ENCODE results near the gene OAS1.
A peak's percentile ranks its signal among the peaks of the same experiment; 100 is the strongest.

OAS1 gene

GRCh38 chr12:112928978-112929377, 22.2 kb downstream of the OAS1 start:
- Histone ChIP-seq H3K4me3 (ENCODE audit: low read length) (no peak overlapping the region), H3K4me1 (ENCODE audit: control insufficient read depth, insufficient read depth, low read length) (peaks cover 29% of the 10 kb centered on the region), H3K27me3 (ENCODE audit: control insufficient read depth, insufficient read depth, low read length) (no peaks in the 10 kb centered on the region), H3K9me3 (ENCODE audit: control insufficient read depth, low read length) (no peaks in the 10 kb centered on the region), H3K36me3 (ENCODE audit: control insufficient read depth, insufficient read depth, low read length) (no peaks in the 10 kb centered on the region), H3K9ac (ENCODE audit: low read length) (no peak overlapping the region)

DNA sequence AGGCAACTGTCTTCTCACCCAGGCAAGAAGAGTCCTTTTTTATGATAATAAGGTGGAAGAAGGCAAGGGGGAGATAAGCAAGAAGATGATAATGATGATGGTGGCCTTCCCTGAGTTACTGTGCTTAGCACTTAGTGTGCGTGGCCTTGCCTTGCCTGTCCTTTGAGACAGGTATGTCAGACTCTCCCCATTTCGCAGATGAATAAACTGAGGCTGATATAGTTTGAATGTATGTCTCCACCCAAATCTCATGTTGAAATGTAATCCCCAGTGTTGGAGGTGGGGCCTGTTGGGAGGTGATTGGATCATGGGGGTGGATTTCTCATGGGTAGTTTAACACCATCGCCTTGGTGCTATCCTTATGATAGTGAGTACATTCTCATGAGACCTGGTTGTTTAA, 23.0 kb downstream of the OAS1 start:
- no peaks in the 10 kb centered on the region for H3K27me3 ChIP-seq (ENCODE audit: control insufficient read depth, insufficient read depth, low read length)
- no peaks in the 10 kb centered on the region for H3K9me3 ChIP-seq (ENCODE audit: control insufficient read depth, low read length)
- H3K9ac ChIP-seq (ENCODE audit: low read length) = no peak overlapping the region
- H3K4me3 ChIP-seq (ENCODE audit: low read length) = no peak overlapping the region
- peaks cover 29% of the 10 kb centered on the region for H3K4me1 ChIP-seq (ENCODE audit: control insufficient read depth, insufficient read depth, low read length)
- H3K36me3 ChIP-seq (ENCODE audit: control insufficient read depth, insufficient read depth, low read length) = no peaks in the 10 kb centered on the region

- no peaks in the 10 kb centered on the region for H3K36me3 ChIP-seq (ENCODE audit: control insufficient read depth, insufficient read depth, low read length)
- H3K9ac ChIP-seq (ENCODE audit: low read length) = no peak overlapping the region
- H3K9me3 ChIP-seq (ENCODE audit: control insufficient read depth, low read length) = no peaks in the 10 kb centered on the region
- H3K27me3 ChIP-seq (ENCODE audit: control insufficient read depth, insufficient read depth, low read length) = no peaks in the 10 kb centered on the region
- no peak overlapping the region for H3K4me3 ChIP-seq (ENCODE audit: low read length)
- peaks cover 25% of the 10 kb centered on the region for H3K4me1 ChIP-seq (ENCODE audit: control insufficient read depth, insufficient read depth, low read length)
Observed at GRCh38 chr12:112930350-112930749, 23.6 kb downstream of the OAS1 start.

DNA sequence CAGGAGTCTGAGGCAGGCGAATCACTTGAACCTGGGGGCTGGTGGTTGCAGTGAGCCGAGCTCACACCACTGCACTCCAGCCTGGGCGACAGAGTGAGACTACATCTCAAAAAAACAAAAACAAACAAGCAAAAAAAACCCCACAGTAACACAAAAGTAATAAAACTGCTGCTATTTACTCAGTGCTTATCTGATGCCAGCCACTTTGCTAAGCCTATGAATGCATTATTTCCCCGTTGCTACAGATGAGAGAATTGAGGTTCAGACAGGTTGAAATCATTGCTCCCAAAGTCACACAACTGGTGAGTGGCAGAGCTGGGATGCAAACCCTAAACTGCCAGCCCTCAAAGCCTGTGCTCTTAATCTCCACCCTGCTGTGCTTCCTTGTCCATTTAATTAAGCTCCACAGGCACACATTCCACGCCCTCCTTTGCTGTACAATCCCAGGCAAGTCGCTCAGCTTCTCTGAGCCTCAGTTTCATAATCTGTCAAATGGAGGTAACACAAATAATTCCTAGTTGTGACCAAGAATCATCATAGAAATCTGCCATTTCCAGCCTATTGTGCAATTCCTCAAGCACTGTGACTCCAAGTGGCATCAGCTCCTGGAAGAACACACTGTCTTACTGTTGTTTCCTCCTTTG, 25.8 kb downstream of the OAS1 start:
- H3K4me3 ChIP-seq (ENCODE audit: low read length) = no peak overlapping the region
- peaks cover 10% of the 10 kb centered on the region for H3K4me1 ChIP-seq (ENCODE audit: control insufficient read depth, insufficient read depth, low read length)
- H3K36me3 ChIP-seq (ENCODE audit: control insufficient read depth, insufficient read depth, low read length) = no peaks in the 10 kb centered on the region
- H3K9me3 ChIP-seq (ENCODE audit: control insufficient read depth, low read length) = no peaks in the 10 kb centered on the region
- H3K27me3 ChIP-seq (ENCODE audit: control insufficient read depth, insufficient read depth, low read length) = no peaks in the 10 kb centered on the region
- no peak overlapping the region for H3K9ac ChIP-seq (ENCODE audit: low read length)

DNA sequence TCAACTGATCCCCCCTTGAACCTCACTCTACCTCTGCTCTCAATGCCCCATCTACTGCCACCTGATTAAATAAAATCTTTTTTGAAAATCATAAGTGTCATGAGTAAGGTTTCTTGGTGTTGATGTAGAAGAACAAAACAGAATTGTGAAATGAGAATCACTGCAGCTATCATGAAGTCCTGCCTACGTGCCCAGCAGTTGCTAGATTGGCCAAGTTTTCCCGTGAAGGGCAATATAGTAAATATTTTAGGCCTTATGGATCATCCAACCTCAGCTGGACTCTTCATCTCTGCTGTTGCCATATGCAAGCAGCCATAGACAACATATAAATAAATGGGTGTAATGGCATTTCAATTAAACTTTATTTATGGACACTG, 26.4 kb downstream of the OAS1 start:
- H3K9ac ChIP-seq (ENCODE audit: low read length) = no peak overlapping the region
- peaks cover 8% of the 10 kb centered on the region for H3K4me1 ChIP-seq (ENCODE audit: control insufficient read depth, insufficient read depth, low read length)
- no peaks in the 10 kb centered on the region for H3K9me3 ChIP-seq (ENCODE audit: control insufficient read depth, low read length)
- H3K36me3 ChIP-seq (ENCODE audit: control insufficient read depth, insufficient read depth, low read length) = no peaks in the 10 kb centered on the region
- no peaks in the 10 kb centered on the region for H3K27me3 ChIP-seq (ENCODE audit: control insufficient read depth, insufficient read depth, low read length)
- H3K4me3 ChIP-seq (ENCODE audit: low read length) = no peak overlapping the region

DNA sequence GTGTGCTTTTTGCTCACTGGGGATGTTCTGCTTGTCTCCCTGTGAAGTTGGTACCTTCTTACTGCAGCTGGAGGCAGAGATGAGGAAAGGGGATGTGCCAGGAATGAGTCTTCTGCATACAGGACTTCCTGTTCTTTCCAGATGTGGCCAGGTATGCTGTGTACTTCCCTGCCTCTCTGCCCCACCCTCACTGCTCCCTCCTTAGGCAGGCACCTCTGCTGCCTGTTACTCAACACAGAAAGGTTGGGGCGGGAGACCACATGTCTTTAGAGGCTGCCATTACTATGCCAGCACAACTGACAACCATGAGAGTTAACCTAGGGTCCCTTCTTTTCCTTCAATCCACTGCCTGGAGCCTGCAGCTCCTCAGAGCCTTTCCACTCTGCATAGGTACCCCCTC, 29.5 kb downstream of the OAS1 start:
- H3K9ac ChIP-seq (ENCODE audit: low read length) = no peak overlapping the region

DNA sequence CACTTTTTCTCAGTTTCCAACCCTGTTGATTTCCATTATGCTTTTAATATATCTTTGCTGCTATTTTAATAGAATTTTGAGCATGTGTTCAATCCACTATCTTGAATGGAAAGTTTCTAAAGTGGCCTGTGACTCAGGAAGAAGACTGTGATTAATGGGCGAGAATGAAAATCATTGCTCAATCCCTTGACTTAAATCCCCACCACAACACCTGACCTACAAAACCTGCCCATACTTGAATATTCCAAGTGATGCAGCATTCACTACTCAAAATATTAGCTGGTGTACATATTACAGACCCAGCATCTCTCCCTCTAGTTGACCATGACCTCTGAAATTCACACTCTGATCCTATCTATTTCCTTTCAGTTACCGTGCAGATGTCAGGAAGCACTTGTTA, 30.2 kb downstream of the OAS1 start:
- Histone ChIP-seq H3K4me3 (ENCODE audit: low read length) (no peak overlapping the region), H3K27me3 (ENCODE audit: control insufficient read depth, insufficient read depth, low read length) (no peaks in the 10 kb centered on the region), H3K36me3 (ENCODE audit: control insufficient read depth, insufficient read depth, low read length) (no peaks in the 10 kb centered on the region), H3K9me3 (ENCODE audit: control insufficient read depth, low read length) (no peaks in the 10 kb centered on the region), H3K4me1 (ENCODE audit: control insufficient read depth, insufficient read depth, low read length) (peaks cover 22% of the 10 kb centered on the region), H3K9ac (ENCODE audit: low read length) (no peak overlapping the region)

More for the DNA sequence above, 29.5 kb downstream of the OAS1 start:
- H3K9me3 ChIP-seq (ENCODE audit: control insufficient read depth, low read length) = no peaks in the 10 kb centered on the region
- H3K36me3 ChIP-seq (ENCODE audit: control insufficient read depth, insufficient read depth, low read length) = no peaks in the 10 kb centered on the region
- H3K4me1 ChIP-seq (ENCODE audit: control insufficient read depth, insufficient read depth, low read length) = peaks cover 22% of the 10 kb centered on the region
- H3K4me3 ChIP-seq (ENCODE audit: low read length) = no peak overlapping the region
- H3K27me3 ChIP-seq (ENCODE audit: control insufficient read depth, insufficient read depth, low read length) = no peaks in the 10 kb centered on the region

- H3K4me3 ChIP-seq (ENCODE audit: low read length) = peak within 1 kb of the TSS; percentile 64
- peak within 1 kb of the TSS; percentile 78 for H3K9ac ChIP-seq (ENCODE audit: low read length)
- peaks cover 14% of the 10 kb centered on the region for H3K4me1 ChIP-seq (ENCODE audit: control insufficient read depth, insufficient read depth, low read length)
- H3K36me3 ChIP-seq (ENCODE audit: control insufficient read depth, insufficient read depth, low read length) = no peaks in the 10 kb centered on the region
- no peaks in the 10 kb centered on the region for H3K9me3 ChIP-seq (ENCODE audit: control insufficient read depth, low read length)
- no peaks in the 10 kb centered on the region for H3K27me3 ChIP-seq (ENCODE audit: control insufficient read depth, insufficient read depth, low read length)
Observed at GRCh38 chr12:112937741-112938719, 31.3 kb downstream of the OAS1 start, which contains the start of gene OAS3. TSS of gene OAS3 (plus strand) at chr12:112938474. CDS start at chr12:112938531, 57 bp downstream.

DNA sequence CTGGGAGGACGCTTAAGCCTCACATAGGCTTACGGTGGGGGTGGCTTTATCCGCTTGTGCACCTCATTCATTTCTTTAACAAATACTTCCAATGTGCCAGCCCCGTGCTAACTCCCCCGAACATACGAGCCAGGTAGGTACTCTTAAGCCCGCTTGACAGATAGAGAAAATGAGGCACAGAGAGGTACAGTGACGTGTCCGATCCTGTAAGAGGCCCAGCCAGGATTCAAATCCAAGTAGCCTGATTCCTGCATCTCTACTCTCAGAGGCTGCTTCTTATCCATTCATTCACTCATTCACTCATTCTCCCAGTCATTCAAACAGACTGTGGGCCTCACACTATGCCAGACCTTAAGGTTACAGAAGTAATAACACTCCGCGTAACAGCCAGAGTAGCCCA, 32.0 kb downstream of the OAS1 start:
- peaks cover 14% of the 10 kb centered on the region for H3K4me1 ChIP-seq (ENCODE audit: control insufficient read depth, insufficient read depth, low read length)

GRCh38 chr12:112939761-112940381, 33.1 kb downstream of the OAS1 start:
- Histone ChIP-seq H3K4me3 (ENCODE audit: low read length) (no peak overlapping the region), H3K9ac (ENCODE audit: low read length) (peak overlapping the region; percentile 19), H3K36me3 (ENCODE audit: control insufficient read depth, insufficient read depth, low read length) (peaks cover 8% of the 10 kb centered on the region), H3K9me3 (ENCODE audit: control insufficient read depth, low read length) (no peaks in the 10 kb centered on the region), H3K4me1 (ENCODE audit: control insufficient read depth, insufficient read depth, low read length) (peaks cover 14% of the 10 kb centered on the region), H3K27me3 (ENCODE audit: control insufficient read depth, insufficient read depth, low read length) (no peaks in the 10 kb centered on the region)

More for the DNA sequence above, 32.0 kb downstream of the OAS1 start:
- Histone ChIP-seq H3K27me3 (ENCODE audit: control insufficient read depth, insufficient read depth, low read length) (no peaks in the 10 kb centered on the region), H3K9ac (ENCODE audit: low read length) (peak overlapping the region; percentile 78), H3K9me3 (ENCODE audit: control insufficient read depth, low read length) (no peaks in the 10 kb centered on the region), H3K36me3 (ENCODE audit: control insufficient read depth, insufficient read depth, low read length) (no peaks in the 10 kb centered on the region), H3K4me3 (ENCODE audit: low read length) (peak overlapping the region; percentile 64)

DNA sequence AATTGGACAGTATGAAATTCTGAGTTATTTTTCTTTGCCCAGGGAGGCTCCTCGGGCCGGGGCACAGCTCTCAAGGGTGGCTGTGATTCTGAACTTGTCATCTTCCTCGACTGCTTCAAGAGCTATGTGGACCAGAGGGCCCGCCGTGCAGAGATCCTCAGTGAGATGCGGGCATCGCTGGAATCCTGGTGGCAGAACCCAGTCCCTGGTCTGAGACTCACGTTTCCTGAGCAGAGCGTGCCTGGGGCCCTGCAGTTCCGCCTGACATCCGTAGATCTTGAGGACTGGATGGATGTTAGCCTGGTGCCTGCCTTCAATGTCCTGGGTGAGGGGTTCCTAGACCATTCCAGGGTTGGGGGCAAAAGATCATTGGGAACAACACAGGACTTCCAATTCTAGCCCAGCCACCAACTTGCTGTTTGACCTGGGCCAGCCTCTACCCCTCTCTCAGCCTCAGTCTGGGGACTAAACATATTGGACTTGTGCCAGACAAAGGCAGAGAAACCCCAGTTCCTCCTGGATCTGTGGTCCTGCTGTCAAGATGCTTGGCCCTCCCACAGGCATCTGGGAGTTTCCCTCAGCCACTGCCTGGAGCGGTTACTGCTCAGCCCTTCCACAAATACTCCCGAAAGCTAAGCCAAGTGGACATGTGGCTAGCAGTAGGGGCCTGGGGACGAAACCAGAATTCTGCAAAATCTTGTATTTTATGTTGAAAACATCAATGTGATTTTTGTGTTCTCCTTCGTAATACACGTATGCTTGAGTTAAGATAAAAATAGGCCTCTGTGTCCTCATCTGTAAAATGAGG, 35.0 kb downstream of the OAS1 start:
- Histone ChIP-seq H3K9ac (ENCODE audit: low read length) (no peak overlapping the region), H3K27me3 (ENCODE audit: control insufficient read depth, insufficient read depth, low read length) (no peaks in the 10 kb centered on the region), H3K9me3 (ENCODE audit: control insufficient read depth, low read length) (no peaks in the 10 kb centered on the region), H3K4me1 (ENCODE audit: control insufficient read depth, insufficient read depth, low read length) (peaks cover 14% of the 10 kb centered on the region), H3K4me3 (ENCODE audit: low read length) (no peak overlapping the region), H3K36me3 (ENCODE audit: control insufficient read depth, insufficient read depth, low read length) (peaks cover 11% of the 10 kb centered on the region)
